NCI-H345 (cell line): ENCODE measurements around the gene OR4C13.
"Not testable (repeated sequence)": the region's sequence is repeated elsewhere in the genome, so short reads cannot be mapped to it uniquely, and the experiment has no call there.

Experiments
- DNase-seq: peaks from one replicate; lab custom pipeline; 2025; lab: John Stamatoyannopoulos, UW

Gene OR4C13

DNA sequence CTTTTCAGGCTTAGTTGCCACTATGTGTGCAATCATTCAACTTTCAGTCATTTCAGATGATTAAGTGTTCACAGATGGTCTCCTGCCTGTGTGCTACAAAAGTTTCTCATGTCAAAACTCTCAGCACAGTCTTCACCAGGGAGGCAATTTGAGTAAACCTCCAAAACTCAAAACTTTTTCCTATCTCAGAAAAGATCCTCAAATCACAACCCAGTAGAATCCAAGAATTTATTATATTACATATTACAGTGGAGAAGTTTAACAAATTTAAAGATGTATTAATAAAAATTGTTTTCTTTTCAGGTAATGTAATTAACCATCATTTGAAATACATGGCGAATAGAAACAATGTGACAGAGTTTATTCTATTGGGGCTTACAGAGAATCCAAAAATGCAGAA lies at the start of gene OR4C13:
OR4C13 (plus strand) TSS at position 301 of the 400 bp plus-strand sequence; CDS start at position 333, 32 bp downstream.
- DNase-seq, result no peak

GRCh38 chr11:49911516-49911915 lies 40.7 kb upstream of the OR4C13 start:
- not testable (repeated sequence) for DNase-seq

- DNase-seq, result not testable (repeated sequence)
Measured at GRCh38 chr11:49948701-49949100, 3.5 kb upstream of the OR4C13 start.

DNA sequence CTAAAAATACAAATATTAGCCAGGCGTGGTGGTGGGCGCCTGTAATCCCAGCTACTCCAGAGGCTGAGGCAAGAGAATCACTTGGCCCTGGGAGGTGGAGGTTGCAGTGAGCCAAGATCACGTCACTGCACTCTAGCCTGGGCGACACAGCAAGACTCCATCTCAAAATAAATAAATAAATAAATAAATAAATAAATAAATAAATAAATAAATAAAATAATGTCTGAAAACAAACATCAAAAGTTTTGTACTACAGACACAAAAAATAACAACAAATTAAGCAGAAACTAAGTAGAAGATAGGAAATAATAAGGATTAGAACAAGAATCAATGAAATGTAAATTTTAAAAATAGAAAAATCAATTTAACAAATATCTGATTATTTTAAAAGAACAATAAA lies 21.2 kb downstream of the OR4C13 start:
- not testable (repeated sequence) for DNase-seq

DNA sequence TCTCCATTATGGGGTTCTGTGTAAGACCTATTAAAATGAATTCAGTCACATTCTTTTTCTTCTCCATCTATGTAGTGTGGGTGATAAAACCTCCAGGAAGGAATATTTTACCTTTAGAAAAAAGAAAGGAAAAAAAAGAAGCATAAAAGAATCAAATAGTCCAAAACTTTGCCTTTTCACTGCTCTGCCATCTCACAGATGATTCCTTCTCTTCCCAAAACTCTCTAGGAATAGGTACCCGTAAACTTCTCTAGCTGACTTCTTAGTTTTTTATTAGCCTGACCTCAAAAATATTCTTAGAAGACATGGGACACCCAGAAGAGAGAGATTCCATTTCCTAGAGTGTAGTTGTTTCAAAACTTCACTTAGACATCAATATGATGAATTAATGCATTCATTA lies 30.2 kb downstream of the OR4C13 start, which contains the start of gene OR4C12:
OR4C12 (minus strand) TSS at position 101 of the 400 bp plus-strand sequence; CDS start at position 67, 34 bp downstream.
- DNase-seq, result not testable (repeated sequence)

DNA sequence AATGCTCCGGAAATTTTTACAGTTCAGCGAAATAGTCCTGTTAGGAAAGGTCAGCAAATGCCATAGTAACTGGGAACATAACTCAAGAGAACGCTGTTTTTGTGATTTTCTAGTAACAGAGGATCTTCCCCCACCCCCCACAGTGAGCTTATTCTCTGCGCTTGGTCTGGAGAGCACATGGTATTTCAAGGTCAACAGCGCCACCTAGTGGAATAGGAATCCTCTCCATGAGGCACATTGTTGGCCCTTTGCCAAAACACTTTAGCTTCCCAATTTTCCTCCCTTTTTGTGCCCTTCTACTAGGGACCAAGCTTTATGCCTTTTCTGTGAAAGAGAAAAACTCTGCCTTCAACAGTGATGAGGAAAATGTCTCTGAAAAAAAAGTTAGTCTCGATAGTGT lies 43.4 kb downstream of the OR4C13 start:
- DNase-seq, result peak; percentile 55
